AG09309 (cell line): ENCODE measurements around the gene KCTD1.

Experiments used
- DNase-seq: peaks from one replicate; pipeline ENCODE4 v3.0.0-alpha.2; 2010; ENCODE audit warnings: low read depth
- H3K4me3 ChIP-seq: 2 replicates; pipeline ENCODE4 v1.5.1; 2011; ENCODE audit warnings: mild to moderate bottlenecking, low read depth, low read length, moderate library complexity; ENCODE audit not compliant: control insufficient read depth
- TF ChIP-seq, protein P1 (sequence below): IDR thresholded peaks from 2 replicates; pipeline ENCODE4 v1.5.1; 2011; ENCODE audit warnings: mild to moderate bottlenecking, low read depth, low read length, inconsistent platforms; ENCODE audit not compliant: insufficient read depth, control insufficient read depth; ENCODE audit errors: missing control alignments

KCTD1 gene

GRCh38 chr18:26550998-26551694 lies 2.8 kb upstream of the KCTD1 start:
- TF ChIP-seq, protein P1, sequence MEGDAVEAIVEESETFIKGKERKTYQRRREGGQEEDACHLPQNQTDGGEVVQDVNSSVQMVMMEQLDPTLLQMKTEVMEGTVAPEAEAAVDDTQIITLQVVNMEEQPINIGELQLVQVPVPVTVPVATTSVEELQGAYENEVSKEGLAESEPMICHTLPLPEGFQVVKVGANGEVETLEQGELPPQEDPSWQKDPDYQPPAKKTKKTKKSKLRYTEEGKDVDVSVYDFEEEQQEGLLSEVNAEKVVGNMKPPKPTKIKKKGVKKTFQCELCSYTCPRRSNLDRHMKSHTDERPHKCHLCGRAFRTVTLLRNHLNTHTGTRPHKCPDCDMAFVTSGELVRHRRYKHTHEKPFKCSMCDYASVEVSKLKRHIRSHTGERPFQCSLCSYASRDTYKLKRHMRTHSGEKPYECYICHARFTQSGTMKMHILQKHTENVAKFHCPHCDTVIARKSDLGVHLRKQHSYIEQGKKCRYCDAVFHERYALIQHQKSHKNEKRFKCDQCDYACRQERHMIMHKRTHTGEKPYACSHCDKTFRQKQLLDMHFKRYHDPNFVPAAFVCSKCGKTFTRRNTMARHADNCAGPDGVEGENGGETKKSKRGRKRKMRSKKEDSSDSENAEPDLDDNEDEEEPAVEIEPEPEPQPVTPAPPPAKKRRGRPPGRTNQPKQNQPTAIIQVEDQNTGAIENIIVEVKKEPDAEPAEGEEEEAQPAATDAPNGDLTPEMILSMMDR, result no peak
- no peak for DNase-seq
- H3K4me3 ChIP-seq, result no peak overlapping the region

- DNase-seq, result peak; percentile 21
- H3K4me3 ChIP-seq, result peak overlapping the region; percentile 81
- TF ChIP-seq, protein P1, result no peak
Observed at GRCh38 chr18:26549263-26550094, 1.1 kb upstream of the KCTD1 start.

DNA sequence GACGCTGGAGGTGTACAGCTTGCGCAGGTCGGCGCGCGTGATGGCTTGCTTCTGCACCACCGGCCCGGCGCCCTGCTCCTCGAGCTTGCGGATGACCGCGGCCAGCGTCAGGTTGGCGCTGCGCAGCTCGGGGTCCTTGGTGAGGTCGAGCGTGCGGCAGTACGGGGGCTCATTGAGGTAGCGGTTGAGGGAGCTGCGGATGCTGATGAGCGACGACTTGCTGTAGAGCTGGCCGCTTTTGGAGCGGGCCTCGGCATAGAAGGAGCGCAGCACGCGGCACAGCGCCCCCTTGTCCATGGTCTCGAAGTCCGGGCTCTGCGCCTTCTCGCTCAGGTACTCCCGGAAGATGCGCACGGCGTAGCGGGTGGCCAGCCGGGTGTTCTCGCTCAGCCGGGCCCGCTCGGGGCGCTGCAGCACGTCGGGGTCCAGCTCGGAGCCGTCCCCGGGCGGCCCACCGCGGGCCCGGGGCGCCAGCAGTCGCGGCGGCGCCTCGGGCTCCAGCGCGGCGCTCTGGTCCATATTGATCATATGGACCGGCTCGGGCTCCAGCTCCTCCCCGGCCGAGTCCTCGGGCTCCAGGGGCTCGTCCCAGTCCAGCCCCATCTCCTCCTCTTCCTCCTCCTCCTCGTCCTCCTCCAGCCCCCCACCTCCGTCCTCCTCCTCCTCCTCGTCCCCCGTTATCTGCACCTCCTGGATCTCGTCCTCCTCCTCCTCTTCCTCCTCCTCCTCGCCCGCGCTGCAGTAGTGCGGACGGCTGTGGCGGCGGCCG lies 523 bp downstream of the KCTD1 start:
- TF ChIP-seq, protein P1, result peak; percentile 65
- peak overlapping the region; percentile 81 for H3K4me3 ChIP-seq
- DNase-seq, result peak; percentile 52

GRCh38 chr18:26546875-26547645 lies 1.3 kb downstream of the KCTD1 start:
- DNase-seq, result no peak
- peak overlapping the region; percentile 81 for H3K4me3 ChIP-seq
- TF ChIP-seq, protein P1, result no peak

DNA sequence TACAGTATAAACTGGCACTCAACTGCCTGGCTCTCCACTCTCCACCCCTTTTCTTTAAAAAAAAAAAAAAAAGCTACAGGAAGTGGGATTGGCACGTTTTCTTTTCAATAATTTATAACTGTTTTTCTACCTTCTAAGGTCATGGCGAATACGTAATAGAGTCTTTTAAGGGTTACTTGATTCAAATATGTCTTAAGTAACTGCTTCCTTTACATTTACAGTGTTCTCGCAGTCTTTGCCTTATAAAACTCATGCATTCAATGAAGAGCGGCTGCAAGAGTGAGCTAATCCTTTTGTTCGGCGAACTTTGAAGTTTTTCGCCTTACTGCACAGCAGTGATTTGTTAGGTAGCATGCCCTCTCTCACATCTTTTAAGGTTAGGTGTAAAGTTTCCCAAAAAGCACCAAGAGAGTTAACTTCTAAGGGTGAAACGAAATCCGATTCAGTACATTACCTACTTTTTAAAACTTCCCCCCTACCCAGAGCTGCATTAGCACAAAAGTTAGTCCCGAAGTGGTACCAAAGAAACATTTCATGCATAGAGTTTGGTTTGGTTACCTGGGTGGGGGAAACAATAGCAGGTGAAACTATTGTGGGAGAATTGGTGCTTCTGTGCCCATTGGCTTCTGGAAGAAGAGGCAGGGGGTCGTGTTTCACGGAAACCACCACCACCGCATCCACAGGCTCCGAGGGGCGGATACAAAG lies 2.0 kb downstream of the KCTD1 start:
- TF ChIP-seq, protein P1, result no peak
- DNase-seq, result no peak
- H3K4me3 ChIP-seq, result 0 out of 2 replicates have a peak overlapping the region, but pooled peaks have one; percentile 6
